ENCODE measurements around the gene SARDH.
A peak's percentile ranks its signal among the peaks of the same experiment; 100 is the strongest.

SARDH gene

DNA sequence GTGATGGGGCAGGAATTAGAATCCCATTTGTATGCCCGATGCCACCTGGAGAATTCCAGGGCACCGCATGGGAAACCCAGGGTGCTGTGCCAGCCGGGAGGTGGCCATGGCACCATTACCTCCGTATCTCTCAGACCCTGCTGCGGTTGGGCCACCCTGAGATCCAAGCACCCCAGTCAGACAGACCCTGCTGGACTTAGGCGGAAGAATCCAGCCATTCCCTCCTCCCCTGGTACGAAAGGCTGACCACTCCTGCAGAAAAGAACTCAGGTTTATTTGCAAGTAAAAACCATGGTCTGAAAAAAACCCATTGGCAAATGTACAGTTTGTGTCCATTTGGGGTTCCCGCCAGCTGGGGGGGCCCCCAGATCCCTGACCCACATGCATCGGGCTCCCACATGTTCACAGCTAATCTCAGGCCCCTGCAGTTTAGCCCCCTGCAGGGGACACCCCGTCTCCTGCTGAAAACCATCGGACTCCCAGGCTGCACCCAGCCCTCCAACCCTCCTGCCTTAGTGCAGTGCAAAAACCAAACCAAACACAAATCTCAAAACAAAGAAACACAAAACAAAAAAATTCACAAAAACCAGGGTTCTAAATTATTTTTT, 23.6 kb upstream of the SARDH start:
- DNase-seq (ENCODE audit: low spot score) = no peak
- TF ChIP-seq, protein P1, sequence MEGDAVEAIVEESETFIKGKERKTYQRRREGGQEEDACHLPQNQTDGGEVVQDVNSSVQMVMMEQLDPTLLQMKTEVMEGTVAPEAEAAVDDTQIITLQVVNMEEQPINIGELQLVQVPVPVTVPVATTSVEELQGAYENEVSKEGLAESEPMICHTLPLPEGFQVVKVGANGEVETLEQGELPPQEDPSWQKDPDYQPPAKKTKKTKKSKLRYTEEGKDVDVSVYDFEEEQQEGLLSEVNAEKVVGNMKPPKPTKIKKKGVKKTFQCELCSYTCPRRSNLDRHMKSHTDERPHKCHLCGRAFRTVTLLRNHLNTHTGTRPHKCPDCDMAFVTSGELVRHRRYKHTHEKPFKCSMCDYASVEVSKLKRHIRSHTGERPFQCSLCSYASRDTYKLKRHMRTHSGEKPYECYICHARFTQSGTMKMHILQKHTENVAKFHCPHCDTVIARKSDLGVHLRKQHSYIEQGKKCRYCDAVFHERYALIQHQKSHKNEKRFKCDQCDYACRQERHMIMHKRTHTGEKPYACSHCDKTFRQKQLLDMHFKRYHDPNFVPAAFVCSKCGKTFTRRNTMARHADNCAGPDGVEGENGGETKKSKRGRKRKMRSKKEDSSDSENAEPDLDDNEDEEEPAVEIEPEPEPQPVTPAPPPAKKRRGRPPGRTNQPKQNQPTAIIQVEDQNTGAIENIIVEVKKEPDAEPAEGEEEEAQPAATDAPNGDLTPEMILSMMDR (conservative IDR thresholded peaks at IDR 0.05; ENCODE audit: low read depth) = no peak
- CTCF ChIA-PET = interaction anchor here (0.6 kb wide), 1 partner anchor 115 kb away, joined by 3 read pairs; no protein-coding TSS in a partner anchor
- POLR2A ChIA-PET (ENCODE audit: low non-redundant PET) = no interaction called here
- H3K27ac ChIP-seq = peak overlapping the region; percentile 11

DNA sequence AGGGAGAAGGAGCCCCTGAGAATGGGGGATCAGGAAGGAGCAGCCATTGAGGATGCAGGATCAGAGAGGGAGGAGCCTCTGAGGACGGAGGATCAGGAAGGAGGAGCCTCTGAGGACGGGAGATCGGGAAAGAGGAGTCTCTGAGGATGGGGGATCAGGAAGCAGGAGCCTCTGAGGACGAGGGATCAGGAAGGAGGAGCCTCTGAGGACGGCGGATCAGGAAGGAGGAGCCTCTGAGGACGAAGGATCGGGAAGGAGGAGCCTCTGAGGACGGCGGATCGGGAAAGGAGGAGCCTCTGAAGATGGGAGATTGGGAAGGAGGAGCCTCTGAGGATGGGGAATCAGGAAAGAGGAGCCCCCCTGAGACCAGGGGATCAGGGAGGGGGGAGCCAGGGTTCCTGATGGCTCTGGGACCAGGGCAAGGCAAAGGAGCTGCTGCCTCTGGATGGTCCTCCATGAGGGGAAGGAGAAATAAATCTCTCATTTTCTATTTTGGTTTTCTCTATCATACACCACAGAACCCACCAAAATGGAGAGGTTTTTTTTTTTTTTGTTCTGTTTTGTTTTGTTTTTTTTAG, 22.6 kb upstream of the SARDH start:
- H3K27ac ChIP-seq = no peak overlapping the region
- no peak for DNase-seq (ENCODE audit: low spot score)
- CTCF ChIA-PET = interaction anchor here (0.6 kb wide), 1 partner anchor 116 kb away, joined by 3 read pairs; no protein-coding TSS in a partner anchor
- TF ChIP-seq, protein P1 (conservative IDR thresholded peaks at IDR 0.05; ENCODE audit: low read depth) = no peak
- POLR2A ChIA-PET (ENCODE audit: low non-redundant PET) = no interaction called here

DNA sequence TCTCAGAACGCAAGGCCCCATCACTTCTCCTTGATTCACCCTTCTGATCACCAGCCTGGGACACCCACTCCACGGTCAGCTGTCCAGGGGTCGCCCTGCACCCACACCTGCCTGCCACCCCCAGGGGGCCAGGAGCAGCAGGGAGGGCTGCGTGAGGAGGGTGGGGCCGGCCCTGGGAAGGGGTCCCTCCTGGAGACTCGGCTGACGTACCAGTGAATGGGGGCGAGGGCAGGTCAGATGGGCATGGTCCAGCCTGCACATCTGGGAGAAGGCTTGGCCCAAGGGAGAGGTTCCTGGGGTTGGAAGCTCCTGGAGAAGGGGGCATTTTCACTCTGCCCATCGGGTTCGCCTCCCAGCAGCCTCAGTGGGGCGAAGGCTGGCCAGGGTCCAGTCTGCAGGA, 21.8 kb upstream of the SARDH start:
- ChIA-PET CTCF (interaction anchor here (0.9 kb wide), 1 partner anchor 22 kb away, joined by 3 read pairs; no protein-coding TSS in a partner anchor), POLR2A (ENCODE audit: low non-redundant PET) (no interaction called here)
- DNase-seq (ENCODE audit: low spot score) = no peak
- TF ChIP-seq, protein P1 (conservative IDR thresholded peaks at IDR 0.05; ENCODE audit: low read depth) = no peak
- H3K27ac ChIP-seq = peak overlapping the region; percentile 22

DNA sequence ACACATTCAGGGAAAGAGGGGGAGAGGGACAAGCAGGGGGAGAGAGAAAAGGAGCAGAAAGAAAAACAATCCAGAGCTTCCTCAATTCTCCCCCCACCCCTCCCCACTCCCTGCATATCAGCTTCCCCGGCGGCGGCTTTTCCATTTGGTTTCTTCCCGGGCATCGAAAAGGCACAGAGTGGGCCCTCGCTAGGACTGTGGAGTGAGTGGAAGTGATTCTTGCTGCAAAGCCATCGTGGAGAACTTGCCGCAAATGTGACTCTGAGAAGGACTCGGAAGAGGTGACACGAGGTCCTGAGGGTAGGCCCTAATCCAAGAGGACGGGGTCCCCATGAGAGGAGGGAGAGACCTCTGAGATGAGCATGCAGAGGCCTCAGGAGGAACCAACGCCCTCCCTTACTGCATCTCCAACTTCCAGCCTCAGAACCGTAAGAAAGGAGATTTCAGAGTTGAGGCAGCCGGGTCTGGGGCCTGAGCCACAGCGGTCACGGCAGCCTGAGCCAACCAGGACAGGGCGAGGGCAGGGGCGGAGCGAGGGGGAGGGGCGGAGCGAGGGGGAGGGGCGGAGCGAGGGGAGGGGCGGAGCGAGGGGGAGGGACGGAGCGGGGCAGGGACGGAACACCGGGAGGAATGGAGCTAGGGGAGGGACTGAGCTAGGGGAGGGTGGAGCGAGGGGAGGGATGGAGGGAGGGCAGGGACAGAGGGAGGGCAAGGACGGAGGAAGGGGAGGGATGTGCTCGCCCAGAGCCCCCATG, 21.2 kb upstream of the SARDH start:
- peak; percentile 77 for DNase-seq (ENCODE audit: low spot score)
- ChIA-PET CTCF (interaction anchor here (0.9 kb wide), 1 partner anchor 23 kb away, joined by 3 read pairs; no protein-coding TSS in a partner anchor), POLR2A (ENCODE audit: low non-redundant PET) (no interaction called here)
- TF ChIP-seq, protein P1 (conservative IDR thresholded peaks at IDR 0.05; ENCODE audit: low read depth) = no peak
- H3K27ac ChIP-seq = peak overlapping the region; percentile 22

DNA sequence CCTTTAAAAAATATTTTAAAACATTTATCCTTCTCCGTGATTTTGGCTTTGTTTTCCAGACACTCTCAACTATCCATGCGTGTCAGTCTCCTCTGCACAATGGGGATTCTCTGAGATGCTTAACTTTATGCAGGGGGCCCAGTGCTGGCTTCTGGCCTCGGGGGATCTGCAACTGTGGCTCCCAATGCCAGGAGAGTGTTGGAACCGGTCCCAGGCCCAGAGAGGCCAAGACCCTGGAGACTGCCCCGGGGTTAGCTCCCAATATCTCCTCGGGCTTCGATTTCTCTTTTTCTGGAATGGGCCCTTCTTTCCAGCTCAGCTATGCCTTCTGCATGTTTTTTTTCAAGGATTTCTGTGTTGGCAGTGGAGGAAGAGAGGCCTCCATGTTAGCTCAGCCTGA, 20.1 kb upstream of the SARDH start:
- POLR2A ChIA-PET (ENCODE audit: low non-redundant PET) = no interaction called here
- H3K27ac ChIP-seq = peak overlapping the region; percentile 37; the same call in 1 of the 2 replicates
- CTCF ChIA-PET = interaction anchor here (0.6 kb wide), 1 partner anchor 15 kb away, joined by 3 read pairs; no protein-coding TSS in a partner anchor
- no peak for DNase-seq (ENCODE audit: low spot score)
- TF ChIP-seq, protein P1 (conservative IDR thresholded peaks at IDR 0.05; ENCODE audit: low read depth) = no peak

DNA sequence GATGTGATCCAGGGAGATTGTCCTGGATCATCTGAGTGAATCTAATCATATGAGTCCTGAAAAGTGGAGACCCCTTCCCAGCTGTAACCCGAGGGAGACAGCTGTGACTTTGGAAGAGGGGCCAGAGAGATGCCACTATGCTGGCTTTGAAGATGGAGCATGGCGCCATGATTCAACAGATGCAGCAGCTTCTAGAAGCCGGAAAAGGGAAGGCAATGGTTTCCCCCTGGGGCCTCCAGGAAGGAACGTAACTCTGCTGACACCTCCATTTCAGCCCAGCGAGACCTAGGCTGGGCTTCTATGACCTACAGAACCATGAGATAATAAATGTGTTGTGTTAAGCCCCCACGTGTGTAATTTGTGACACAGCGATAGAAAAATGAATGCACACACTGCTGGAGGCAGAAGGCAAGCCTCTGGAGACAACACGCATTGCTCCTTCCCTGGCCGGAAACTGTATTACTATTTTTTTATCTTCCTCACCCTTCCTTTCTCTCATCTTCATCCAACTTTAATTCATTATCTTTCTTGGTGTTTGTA, 16.6 kb upstream of the SARDH start:
- no peak overlapping the region for H3K27ac ChIP-seq
- no peak for DNase-seq (ENCODE audit: low spot score)
- TF ChIP-seq, protein P1 (conservative IDR thresholded peaks at IDR 0.05; ENCODE audit: low read depth) = no peak
- ChIA-PET CTCF (no interaction called here), POLR2A (ENCODE audit: low non-redundant PET) (no interaction called here)
